ENCODE results near the gene MIER2.
"Not testable (repeated sequence)": the region's sequence is repeated elsewhere in the genome, so short reads cannot be mapped to it uniquely, and the experiment has no call there.

The MIER2 gene

GRCh38 chr19:362154-362553, 17.6 kb upstream of the MIER2 start:
- DNase-seq (ENCODE audit: low spot score) = no peak

- DNase-seq (ENCODE audit: low spot score) = no peak
These were observed 15.0 kb upstream of the MIER2 start for GRCh38 chr19:359653-359925.

GRCh38 chr19:355536-355935, 10.9 kb upstream of the MIER2 start:
- not testable (repeated sequence) for DNase-seq (ENCODE audit: low spot score)

GRCh38 chr19:355134-355533, 10.5 kb upstream of the MIER2 start:
- DNase-seq (ENCODE audit: low spot score) = no peak

GRCh38 chr19:351976-352625, 7.5 kb upstream of the MIER2 start:
- no peak for DNase-seq (ENCODE audit: low spot score)

GRCh38 chr19:347946-348861, 3.6 kb upstream of the MIER2 start:
- DNase-seq (ENCODE audit: low spot score) = no peak

GRCh38 chr19:345320-345879, 804 bp upstream of the MIER2 start:
- no peak for DNase-seq (ENCODE audit: low spot score)

- DNase-seq (ENCODE audit: low spot score) = no peak
These were observed 513 bp downstream of the MIER2 start for GRCh38 chr19:343941-344624.

GRCh38 chr19:343451-343931, 1.1 kb downstream of the MIER2 start:
- DNase-seq (ENCODE audit: low spot score) = no peak

GRCh38 chr19:342801-343421, 1.7 kb downstream of the MIER2 start:
- DNase-seq (ENCODE audit: low spot score) = no peak

GRCh38 chr19:342128-342455, 2.5 kb downstream of the MIER2 start:
- no peak for DNase-seq (ENCODE audit: low spot score)

- DNase-seq (ENCODE audit: low spot score) = no peak
These were observed 3.0 kb downstream of the MIER2 start for GRCh38 chr19:341386-342127.

- no peak for DNase-seq (ENCODE audit: low spot score)
These were observed 3.8 kb downstream of the MIER2 start for GRCh38 chr19:340620-341385.

GRCh38 chr19:339262-339887, 5.2 kb downstream of the MIER2 start:
- DNase-seq (ENCODE audit: low spot score) = no peak

- no peak for DNase-seq (ENCODE audit: low spot score)
These were observed 6.2 kb downstream of the MIER2 start for GRCh38 chr19:338421-338820.

GRCh38 chr19:336067-336614, 8.5 kb downstream of the MIER2 start:
- no peak for DNase-seq (ENCODE audit: low spot score)

- no peak for DNase-seq (ENCODE audit: low spot score)
These were observed 9.0 kb downstream of the MIER2 start for GRCh38 chr19:335486-336066.

- no peak for DNase-seq (ENCODE audit: low spot score)
These were observed 9.5 kb downstream of the MIER2 start for GRCh38 chr19:335072-335471.

- DNase-seq (ENCODE audit: low spot score) = no peak
These were observed 10.1 kb downstream of the MIER2 start for GRCh38 chr19:334296-335071.
